ENCODE results near the gene QRFPR.

QRFPR gene

GRCh38 chr4:121358473-121358872 lies 22.3 kb downstream of the QRFPR start:
- Histone ChIP-seq H3K9me3 (no peaks in the 10 kb centered on the region), H3K36me3 (no peaks in the 10 kb centered on the region), H3K27me3 (no peaks in the 10 kb centered on the region), H3K4me1 (no peaks in the 10 kb centered on the region), H3K4me3 (ENCODE audit: low read depth, low read length) (no peak overlapping the region)
- TF ChIP-seq CTCF (IDR thresholded peaks at IDR 0.05; ENCODE audit: low read depth, low read length): no peak
- no peak for DNase-seq

- no peak for DNase-seq
- H3K36me3 ChIP-seq: no peaks in the 10 kb centered on the region
- H3K27me3 ChIP-seq: no peaks in the 10 kb centered on the region
- H3K4me3 ChIP-seq (ENCODE audit: low read depth, low read length): no peak overlapping the region
- no peak for TF ChIP-seq CTCF (IDR thresholded peaks at IDR 0.05; ENCODE audit: low read depth, low read length)
- H3K9me3 ChIP-seq: no peaks in the 10 kb centered on the region
- H3K4me1 ChIP-seq: no peaks in the 10 kb centered on the region
Measured at GRCh38 chr4:121353213-121353612, 27.6 kb downstream of the QRFPR start.

GRCh38 chr4:121344098-121344497 lies 36.7 kb downstream of the QRFPR start:
- no peak for TF ChIP-seq CTCF (IDR thresholded peaks at IDR 0.05; ENCODE audit: low read depth, low read length)
- no peak overlapping the region for H3K4me3 ChIP-seq (ENCODE audit: low read depth, low read length)
- H3K9me3 ChIP-seq: no peaks in the 10 kb centered on the region
- no peaks in the 10 kb centered on the region for H3K27me3 ChIP-seq
- no peaks in the 10 kb centered on the region for H3K36me3 ChIP-seq
- no peak for DNase-seq
- H3K4me1 ChIP-seq: no peaks in the 10 kb centered on the region

- H3K9me3 ChIP-seq: no peaks in the 10 kb centered on the region
- H3K4me3 ChIP-seq (ENCODE audit: low read depth, low read length): no peak overlapping the region
- no peaks in the 10 kb centered on the region for H3K27me3 ChIP-seq
- TF ChIP-seq CTCF (IDR thresholded peaks at IDR 0.05; ENCODE audit: low read depth, low read length): no peak
- no peaks in the 10 kb centered on the region for H3K36me3 ChIP-seq
- no peak for DNase-seq
- H3K4me1 ChIP-seq: no peaks in the 10 kb centered on the region
Measured at GRCh38 chr4:121340247-121340646, 40.6 kb downstream of the QRFPR start.

GRCh38 chr4:121339824-121340223 lies 41.0 kb downstream of the QRFPR start:
- H3K4me3 ChIP-seq (ENCODE audit: low read depth, low read length): no peak overlapping the region
- no peak for TF ChIP-seq CTCF (IDR thresholded peaks at IDR 0.05; ENCODE audit: low read depth, low read length)
- DNase-seq: no peak
- no peaks in the 10 kb centered on the region for H3K4me1 ChIP-seq
- H3K36me3 ChIP-seq: no peaks in the 10 kb centered on the region
- H3K9me3 ChIP-seq: no peaks in the 10 kb centered on the region
- H3K27me3 ChIP-seq: no peaks in the 10 kb centered on the region

GRCh38 chr4:121339307-121339706 lies 41.5 kb downstream of the QRFPR start:
- 0 out of 2 replicates have a peak, but pooled peaks cover 3% of the 10 kb centered on the region for H3K27me3 ChIP-seq
- no peak for TF ChIP-seq CTCF (IDR thresholded peaks at IDR 0.05; ENCODE audit: low read depth, low read length)
- H3K36me3 ChIP-seq: no peaks in the 10 kb centered on the region
- H3K4me1 ChIP-seq: no peaks in the 10 kb centered on the region
- DNase-seq: no peak
- H3K9me3 ChIP-seq: no peaks in the 10 kb centered on the region
- no peak overlapping the region for H3K4me3 ChIP-seq (ENCODE audit: low read depth, low read length)

All from BE2C (cell line).